HG03139 (cell line): ENCODE results near the gene UBL4B.
"Not testable (repeated sequence)": the region's sequence is repeated elsewhere in the genome, so short reads cannot be mapped to it uniquely, and the experiment has no call there.

Experiments used
- ATAC-seq: cut with Tn5 transposase; IDR thresholded peaks from one replicate; pipeline ENCODE4 v1.9.1; 2021; ENCODE audit not compliant: unreplicated experiment

Gene UBL4B, protein sequence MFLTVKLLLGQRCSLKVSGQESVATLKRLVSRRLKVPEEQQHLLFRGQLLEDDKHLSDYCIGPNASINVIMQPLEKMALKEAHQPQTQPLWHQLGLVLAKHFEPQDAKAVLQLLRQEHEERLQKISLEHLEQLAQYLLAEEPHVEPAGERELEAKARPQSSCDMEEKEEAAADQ

DNA sequence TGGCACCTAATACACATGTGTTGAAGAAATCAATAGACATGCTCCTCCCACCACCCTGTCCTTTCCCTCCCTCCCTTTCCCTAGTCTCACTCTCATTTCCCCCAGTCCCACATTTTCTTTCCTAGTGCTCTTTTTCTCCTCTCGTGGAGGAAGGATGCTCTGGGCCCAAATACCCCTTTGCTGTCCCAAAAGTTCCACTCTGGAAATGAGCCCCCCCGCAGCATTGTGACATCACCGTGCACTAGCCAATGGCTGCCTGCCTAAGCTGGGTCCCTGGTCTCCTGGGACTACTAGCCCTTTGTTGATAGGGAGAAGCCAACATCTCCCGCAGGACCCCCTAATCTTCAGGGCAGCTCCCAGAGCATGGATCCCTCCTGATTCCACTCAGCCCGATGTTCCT lies at the start of gene UBL4B:
Gene UBL4B, plus strand, starts transcription at position 301 of the 400 bp plus-strand sequence. Its CDS starts 92 bp downstream, at position 393.
- no peak for ATAC-seq

GRCh38 chr1:110062612-110063011 lies 49.6 kb upstream of the UBL4B start:
- no peak for ATAC-seq

- ATAC-seq, result no peak
Observed at GRCh38 chr1:110063781-110064180, 48.5 kb upstream of the UBL4B start.

DNA sequence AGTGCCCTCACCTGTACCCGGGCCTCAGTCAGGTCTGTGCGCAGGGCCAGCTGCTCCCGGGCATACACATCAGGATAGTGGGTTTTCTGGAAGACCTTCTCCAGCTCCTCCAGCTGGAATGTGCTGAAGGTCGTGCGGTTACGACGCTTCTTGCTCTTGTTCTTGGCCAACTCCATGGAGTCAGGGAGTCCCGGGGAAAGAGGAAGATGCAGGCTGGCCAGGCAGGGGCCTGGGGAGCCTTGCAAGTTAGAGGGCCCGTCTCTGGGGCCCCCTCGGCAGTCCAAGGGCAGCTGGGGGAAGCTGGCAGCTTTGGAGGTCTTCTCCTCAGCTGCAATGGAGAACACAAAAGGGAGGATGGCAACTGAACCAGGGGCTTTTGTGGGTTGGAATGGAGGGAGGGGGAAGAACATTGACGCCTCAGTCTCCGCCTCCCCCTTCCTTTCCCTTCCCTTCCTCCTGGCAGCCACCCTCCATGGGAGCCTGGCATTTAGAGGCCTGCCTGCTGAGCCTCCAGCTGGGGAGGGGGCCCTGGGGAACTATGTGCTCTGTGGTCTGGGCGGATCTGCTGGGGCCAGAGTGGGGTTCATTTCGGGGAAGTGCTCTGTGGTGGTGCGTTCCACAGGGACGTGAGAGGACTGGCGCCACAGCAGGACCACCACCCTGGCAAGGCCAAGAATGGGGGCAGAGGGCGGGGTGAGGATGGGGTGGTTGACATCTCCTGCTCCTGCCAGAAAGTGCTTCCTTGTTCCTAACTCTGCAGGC lies 47.5 kb upstream of the UBL4B start:
- no peak for ATAC-seq

DNA sequence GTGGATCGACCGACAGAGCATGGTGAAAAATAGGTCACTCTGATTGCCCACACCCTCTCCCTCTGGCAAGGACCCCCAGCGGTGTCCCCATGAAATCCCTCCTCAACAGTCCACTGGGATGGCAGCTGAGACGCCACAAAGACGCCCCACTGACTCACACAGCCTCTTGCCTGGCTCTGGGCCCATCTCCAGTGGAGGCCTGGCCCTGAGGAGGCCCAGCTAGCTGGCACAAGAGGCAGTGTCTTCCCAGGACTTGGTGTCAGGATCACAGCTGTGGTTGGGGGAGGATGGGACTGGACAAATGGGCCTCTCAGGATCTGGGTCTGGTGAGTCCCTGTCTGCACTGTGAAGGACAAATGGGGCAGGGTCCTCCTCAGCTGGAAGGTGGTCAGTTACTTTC lies 46.4 kb upstream of the UBL4B start:
- ATAC-seq, result no peak

DNA sequence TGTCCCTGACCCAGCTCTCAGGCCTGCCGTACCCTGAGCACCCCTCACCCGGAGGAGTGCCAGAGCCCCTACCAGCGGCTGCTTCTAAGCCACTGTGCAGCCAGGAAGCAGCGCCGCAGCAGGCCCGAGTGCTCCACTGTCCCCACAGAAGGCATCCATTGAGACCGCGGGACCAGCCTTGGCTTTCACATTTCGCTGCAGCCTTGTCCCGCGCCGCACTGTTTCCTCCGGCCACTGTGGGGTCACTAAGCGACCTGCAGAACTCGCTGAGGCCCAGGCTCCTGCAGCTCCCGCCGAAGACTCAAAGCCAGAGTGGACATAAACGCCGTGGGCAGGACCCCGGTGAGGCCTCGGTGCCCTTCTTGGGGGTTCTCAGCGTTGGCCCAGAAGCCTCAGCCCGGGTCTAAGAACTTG lies 44.8 kb upstream of the UBL4B start:
- ATAC-seq, result no peak

DNA sequence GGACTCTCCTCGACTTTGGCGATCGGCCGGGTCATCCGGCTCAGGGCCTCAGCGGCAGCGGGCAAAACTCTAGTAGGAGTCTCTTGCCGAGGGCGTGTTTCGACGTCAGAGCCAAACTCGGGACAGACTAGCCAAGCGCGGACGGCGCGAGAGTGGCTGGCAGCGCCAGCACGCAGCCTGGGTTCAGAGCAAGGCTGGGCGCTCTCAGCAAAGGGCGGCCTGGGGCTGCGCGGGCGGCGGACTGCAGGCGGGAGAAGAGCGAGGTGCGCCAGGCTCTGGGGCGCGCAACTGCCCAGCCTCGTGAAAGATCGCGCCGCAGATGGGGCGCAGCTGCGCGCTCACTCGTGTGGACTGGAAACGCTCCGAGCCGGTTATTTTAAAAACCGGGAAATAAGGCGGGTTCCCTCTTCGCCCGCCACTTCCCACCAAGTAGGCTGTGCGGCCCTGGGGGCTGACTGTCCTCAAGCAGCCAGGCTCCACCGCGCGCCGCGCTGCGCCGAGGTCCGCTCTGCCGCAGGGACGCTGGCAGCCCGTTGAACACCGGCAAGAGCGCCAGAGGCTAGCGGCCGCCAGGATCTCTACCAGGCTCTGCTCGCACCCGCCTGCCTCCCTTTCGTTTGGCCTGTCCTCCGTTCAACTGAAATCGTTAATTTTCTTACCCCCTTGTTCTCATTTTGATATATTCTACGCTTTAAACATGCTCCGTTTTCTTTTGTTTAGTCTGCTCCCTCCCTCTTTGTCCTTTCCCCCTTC lies 44.2 kb upstream of the UBL4B start:
- no peak for ATAC-seq

DNA sequence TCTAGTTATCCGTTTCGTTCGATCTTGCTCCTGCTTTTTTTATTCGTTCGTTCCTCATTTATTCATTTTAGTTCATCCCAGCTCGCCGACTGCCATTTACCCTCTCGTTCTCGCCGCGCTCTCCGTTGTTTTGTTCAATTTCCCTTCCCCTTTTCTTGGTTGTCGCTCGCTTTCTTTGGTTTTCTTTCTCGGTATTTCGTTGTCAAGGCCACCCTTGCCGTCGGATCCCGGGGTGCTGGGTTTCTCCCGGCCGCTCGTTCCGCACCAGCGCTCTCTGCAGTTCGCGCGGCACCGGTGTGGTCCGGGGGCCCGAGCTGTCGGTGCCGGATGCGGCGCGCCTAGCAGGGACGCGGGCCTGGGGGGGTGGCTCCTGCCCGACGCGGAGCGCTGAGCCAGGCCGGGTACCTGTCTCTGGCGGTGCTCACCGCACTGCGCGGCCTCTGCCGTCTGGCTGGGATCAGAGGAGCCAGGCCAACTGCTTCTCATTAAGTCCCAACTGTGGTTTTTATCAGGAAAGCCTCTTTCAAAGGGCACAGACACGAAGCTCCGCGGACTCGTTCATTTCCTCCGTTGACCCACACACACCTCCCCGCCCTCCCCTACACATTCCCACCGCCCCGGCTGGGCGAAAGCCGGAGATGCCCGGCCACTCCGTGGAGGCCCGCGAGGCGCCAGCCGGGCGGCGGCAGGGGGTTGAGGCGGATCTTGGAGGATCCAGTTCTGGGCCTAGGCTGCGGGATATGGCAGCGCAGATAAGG lies 43.4 kb upstream of the UBL4B start:
- ATAC-seq, result no peak

GRCh38 chr1:110069404-110070281 lies 42.6 kb upstream of the UBL4B start:
- no peak for ATAC-seq

GRCh38 chr1:110070282-110070669 lies 42.0 kb upstream of the UBL4B start:
- ATAC-seq, result no peak

- no peak for ATAC-seq
Observed at GRCh38 chr1:110070671-110071242, 41.5 kb upstream of the UBL4B start, which contains the start of gene ALX3. Gene ALX3, minus strand, starts transcription at chr1:110070672. Its CDS starts 60 bp downstream, at chr1:110070612.

DNA sequence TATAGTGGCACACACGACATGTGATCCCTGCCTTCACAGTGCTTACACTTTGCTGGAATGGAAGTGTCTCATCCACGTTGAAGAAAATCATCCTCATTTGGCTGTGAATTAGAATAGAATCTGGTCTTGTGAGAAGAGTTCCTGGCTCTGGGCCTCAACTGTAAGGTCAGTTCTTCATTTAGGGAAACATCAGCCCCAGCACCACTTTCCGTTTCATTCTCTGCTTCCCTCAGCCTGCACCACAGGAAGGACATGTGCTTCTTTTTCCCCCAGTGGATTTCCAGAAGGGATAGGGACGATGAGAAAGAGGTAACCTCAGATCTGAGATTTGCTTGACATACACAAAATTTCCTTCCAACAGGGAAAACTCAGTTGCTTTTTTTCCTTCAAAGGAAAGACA lies 38.1 kb upstream of the UBL4B start:
- no peak for ATAC-seq

GRCh38 chr1:110076789-110077500 lies 35.3 kb upstream of the UBL4B start:
- no peak for ATAC-seq

DNA sequence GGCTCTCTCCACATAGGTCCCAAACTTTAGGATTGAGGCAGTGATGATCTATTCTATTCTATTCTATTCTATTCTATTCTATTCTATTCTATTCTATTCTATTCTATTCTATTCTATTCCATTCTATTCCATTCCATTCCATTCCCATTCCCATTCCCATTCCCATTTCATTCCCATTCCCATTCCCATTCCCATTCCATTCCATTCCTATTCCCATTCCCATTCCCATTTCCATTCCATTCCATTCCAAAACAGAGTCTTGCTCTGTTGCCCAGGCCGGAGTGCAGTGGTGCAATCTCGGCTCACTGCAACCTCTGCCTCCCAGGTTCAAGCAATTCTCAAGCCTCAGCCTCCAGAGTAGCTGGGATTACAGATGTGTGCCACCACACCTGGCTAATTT lies 32.2 kb upstream of the UBL4B start:
- not testable (repeated sequence) for ATAC-seq

- no peak for ATAC-seq
Observed at GRCh38 chr1:110081061-110081460, 31.2 kb upstream of the UBL4B start.

DNA sequence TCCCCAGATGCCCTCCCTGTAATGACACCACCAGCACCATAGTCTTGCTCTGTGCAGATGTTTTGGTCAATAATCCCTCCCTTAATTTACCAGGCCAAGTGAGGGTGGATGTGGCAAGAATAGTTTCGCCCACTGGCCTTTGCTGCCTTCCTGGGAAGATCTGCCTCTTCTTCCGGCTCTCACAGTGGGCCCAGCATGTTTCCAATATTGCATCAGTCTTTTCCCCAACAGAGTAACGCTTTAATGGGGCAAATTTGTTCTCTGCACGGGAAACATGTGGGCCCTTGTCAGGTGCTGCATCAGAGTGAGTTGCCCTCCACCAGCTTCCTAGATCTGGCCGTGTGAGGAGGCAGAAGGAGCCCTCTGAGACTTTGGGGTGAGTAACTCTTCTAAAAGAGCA lies 29.8 kb upstream of the UBL4B start:
- no peak for ATAC-seq

GRCh38 chr1:110083061-110083865 lies 29.0 kb upstream of the UBL4B start:
- no peak for ATAC-seq

DNA sequence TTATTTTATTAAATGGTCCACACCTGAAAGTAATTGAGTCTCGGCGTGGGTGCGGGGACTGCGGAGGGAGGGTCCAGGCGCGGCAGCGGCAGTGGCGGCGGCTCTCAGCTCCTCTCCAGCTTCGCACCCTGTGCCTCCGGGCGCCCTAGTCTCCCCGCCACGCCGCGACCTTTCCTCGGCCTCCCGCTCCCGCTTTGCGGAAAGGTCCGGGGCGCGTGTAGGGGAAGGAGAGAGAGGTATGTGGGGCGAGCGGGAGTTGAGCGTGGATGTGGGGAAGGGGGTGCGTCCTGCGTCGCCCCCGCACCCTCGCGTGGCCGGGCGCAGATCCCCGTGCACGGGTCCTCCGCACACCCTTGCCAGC lies 28.4 kb upstream of the UBL4B start:
- ATAC-seq, result no peak
